GM12865 (cell line): ENCODE data around the gene RASA3.

Source experiments
- DNase-seq: peaks from one replicate; pipeline ENCODE4 v3.0.0; 2010; ENCODE audit warnings: low read depth
- H3K4me3 ChIP-seq: 2 replicates; pipeline ENCODE4 v1.5.1; 2011; ENCODE audit warnings: mild to moderate bottlenecking, low read depth, low read length, control low read depth
- CTCF ChIP-seq: IDR thresholded peaks from 2 replicates; pipeline ENCODE4 v1.5.1; 2011; ENCODE audit warnings: low read length, control low read depth, low read depth, inconsistent platforms; ENCODE audit not compliant: insufficient read depth; ENCODE audit errors: missing control alignments

The RASA3 gene

GRCh38 chr13:114043421-114044053, 88.9 kb downstream of the RASA3 start:
- no peak overlapping the region for H3K4me3 ChIP-seq
- TF ChIP-seq CTCF: peak; percentile 23
- peak; percentile 75 for DNase-seq

- no peak for DNase-seq
- no peak overlapping the region for H3K4me3 ChIP-seq
- no peak for TF ChIP-seq CTCF
Observed at GRCh38 chr13:114042066-114042815, 90.2 kb downstream of the RASA3 start.

- DNase-seq: no peak
- no peak overlapping the region for H3K4me3 ChIP-seq
- no peak for TF ChIP-seq CTCF
Observed at GRCh38 chr13:114041493-114041892, 90.9 kb downstream of the RASA3 start.

- DNase-seq: no peak
- H3K4me3 ChIP-seq: no peak overlapping the region
- TF ChIP-seq CTCF: no peak
Observed at GRCh38 chr13:114039471-114040141, 92.8 kb downstream of the RASA3 start.

- no peak overlapping the region for H3K4me3 ChIP-seq
- TF ChIP-seq CTCF: no peak
- no peak for DNase-seq
Observed at GRCh38 chr13:114038900-114039299, 93.5 kb downstream of the RASA3 start.

- DNase-seq: no peak
- no peak for TF ChIP-seq CTCF
- H3K4me3 ChIP-seq: no peak overlapping the region
Observed at GRCh38 chr13:114038211-114038613, 94.2 kb downstream of the RASA3 start.
